SU-DHL-6 (cell line): ENCODE results near the gene TBCA.

Source experiments
- H2AFZ ChIP-seq: fragments of 200-600 bp; sonication (generic); 2 replicates; pipeline ENCODE4 v1.6.1; 2014; ENCODE audit warnings: low read depth, mild to moderate bottlenecking, moderate library complexity, mixed read lengths, antibody characterized with exemption, low read length; ENCODE audit not compliant: severe bottlenecking
- H3F3A ChIP-seq: fragments of 200-600 bp; shearing (Covaris generic); 2 replicates; pipeline ENCODE4 v1.6.0; 2016; ENCODE audit warnings: antibody characterized with exemption, mild to moderate bottlenecking; ENCODE audit not compliant: insufficient read depth
- H3K27ac ChIP-seq: fragments of 200-600 bp; sonication (generic); 2 replicates; pipeline ENCODE4 v1.5.1; 2016; ENCODE audit warnings: low read depth, mild to moderate bottlenecking, low read length, moderate library complexity, mixed read lengths
- H3K27me3 ChIP-seq: fragments of 200-600 bp; sonication (generic), shearing (Covaris generic); 2 replicates; pipeline ENCODE4 v1.6.0; 2014; ENCODE audit warnings: mild to moderate bottlenecking, low read length
- H3K36me3 ChIP-seq: fragments of 200-600 bp; sonication (generic); 2 replicates; pipeline ENCODE4 v1.6.1; 2014; ENCODE audit warnings: mild to moderate bottlenecking, low read length, mixed read lengths
- H3K4me2 ChIP-seq: fragments of 300-600, 200-600 bp; shearing (Covaris generic), sonication (generic); 2 replicates; pipeline ENCODE4 v1.6.0; 2014; ENCODE audit warnings: low read length, low read depth, mild to moderate bottlenecking; ENCODE audit not compliant: poor library complexity, severe bottlenecking
- H3K4me3 ChIP-seq: fragments of 200-600 bp; sonication (generic); 2 replicates; pipeline ENCODE4 v1.5.1; 2014; ENCODE audit warnings: antibody characterized with exemption, low read length, mild to moderate bottlenecking, mixed read lengths; ENCODE audit not compliant: insufficient read depth, poor library complexity, severe bottlenecking
- H3K79me2 ChIP-seq: fragments of 200-600 bp; sonication (generic); 2 replicates; pipeline ENCODE4 v1.6.1; 2014; ENCODE audit warnings: mild to moderate bottlenecking, low read length, moderate library complexity; ENCODE audit not compliant: insufficient read depth
- H3K9ac ChIP-seq: fragments of 200-600 bp; sonication (generic); 2 replicates; pipeline ENCODE4 v1.7.0; 2014; ENCODE audit warnings: mild to moderate bottlenecking, low read length
- H3K9me2 ChIP-seq: fragments of 200-600 bp; sonication (generic); replicated peaks from 2 replicates; pipeline ENCODE4 v1.6.1; 2014; ENCODE audit warnings: low read length; ENCODE audit not compliant: insufficient read depth
- H3K9me3 ChIP-seq: fragments of 200-600 bp; sonication (generic); 2 replicates; pipeline ENCODE4 v1.6.1; 2014; ENCODE audit warnings: low read length, mixed read lengths; ENCODE audit not compliant: insufficient read depth
- H4K20me1 ChIP-seq: fragments of 200-600 bp; sonication (generic); 2 replicates; pipeline ENCODE4 v1.6.1; 2014; ENCODE audit warnings: low read depth, mild to moderate bottlenecking, antibody characterized with exemption, low read length, moderate library complexity, mixed read lengths
- EZH2phosphoT487 ChIP-seq: fragments of 200-600 bp; sonication (generic), shearing (Covaris generic); conservative IDR thresholded peaks from 2 replicates; pipeline ENCODE4 v1.6.1; 2018; ENCODE audit warnings: mild to moderate bottlenecking, antibody characterized with exemption, low read length, moderate library complexity, mixed read lengths
- TF ChIP-seq, protein P1 (sequence below): fragments of 200-600 bp; sonication (generic); IDR thresholded peaks from one replicate; pipeline ENCODE4 v1.5.1; 2017; ENCODE audit warnings: antibody characterized with exemption, mild to moderate bottlenecking, low read length, moderate library complexity; ENCODE audit not compliant: insufficient read depth, poor library complexity, severe bottlenecking

The TBCA gene

DNA sequence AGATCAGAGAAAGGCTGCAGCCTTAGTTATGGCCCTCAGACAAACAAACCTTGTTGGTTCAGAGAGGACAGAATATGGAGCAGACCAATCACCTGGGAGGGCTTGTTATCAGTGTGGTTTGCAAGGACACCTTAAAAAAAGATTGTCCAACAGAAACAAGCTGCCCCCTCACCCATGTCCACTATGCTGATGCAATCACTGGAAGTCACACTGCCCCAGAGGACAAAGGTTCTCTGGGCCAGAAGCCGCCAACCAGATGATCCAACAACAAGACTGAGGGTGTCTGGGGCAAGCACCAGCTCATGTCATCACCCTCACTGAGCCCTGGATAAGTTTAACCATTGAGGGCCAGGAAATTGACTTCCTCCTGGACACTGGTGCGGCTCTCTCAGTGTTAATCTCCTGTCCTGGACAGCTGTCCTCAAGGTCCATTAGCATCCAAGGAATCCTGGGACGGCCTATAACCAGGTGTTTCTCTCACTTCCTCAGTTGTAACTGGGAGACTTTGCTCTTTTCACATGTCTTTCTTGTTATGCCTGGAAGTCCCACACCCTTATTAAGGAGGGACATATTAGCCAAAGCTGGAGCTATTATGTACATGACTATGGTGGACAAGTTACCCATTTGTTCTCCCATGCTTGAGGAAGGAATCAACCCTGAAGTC is 36.9 kb upstream of the TBCA start:
- H3K79me2 ChIP-seq, result no peaks in the 10 kb centered on the region
- H3K9me2 ChIP-seq, result no peaks in the 10 kb centered on the region
- no peaks in the 10 kb centered on the region for H3F3A ChIP-seq
- H3K4me2 ChIP-seq, result no peak overlapping the region
- no peak overlapping the region for H3K9ac ChIP-seq
- no peak overlapping the region for H3K27ac ChIP-seq
- no peaks in the 10 kb centered on the region for H3K36me3 ChIP-seq
- TF ChIP-seq, protein P1, sequence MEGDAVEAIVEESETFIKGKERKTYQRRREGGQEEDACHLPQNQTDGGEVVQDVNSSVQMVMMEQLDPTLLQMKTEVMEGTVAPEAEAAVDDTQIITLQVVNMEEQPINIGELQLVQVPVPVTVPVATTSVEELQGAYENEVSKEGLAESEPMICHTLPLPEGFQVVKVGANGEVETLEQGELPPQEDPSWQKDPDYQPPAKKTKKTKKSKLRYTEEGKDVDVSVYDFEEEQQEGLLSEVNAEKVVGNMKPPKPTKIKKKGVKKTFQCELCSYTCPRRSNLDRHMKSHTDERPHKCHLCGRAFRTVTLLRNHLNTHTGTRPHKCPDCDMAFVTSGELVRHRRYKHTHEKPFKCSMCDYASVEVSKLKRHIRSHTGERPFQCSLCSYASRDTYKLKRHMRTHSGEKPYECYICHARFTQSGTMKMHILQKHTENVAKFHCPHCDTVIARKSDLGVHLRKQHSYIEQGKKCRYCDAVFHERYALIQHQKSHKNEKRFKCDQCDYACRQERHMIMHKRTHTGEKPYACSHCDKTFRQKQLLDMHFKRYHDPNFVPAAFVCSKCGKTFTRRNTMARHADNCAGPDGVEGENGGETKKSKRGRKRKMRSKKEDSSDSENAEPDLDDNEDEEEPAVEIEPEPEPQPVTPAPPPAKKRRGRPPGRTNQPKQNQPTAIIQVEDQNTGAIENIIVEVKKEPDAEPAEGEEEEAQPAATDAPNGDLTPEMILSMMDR, result no peak
- no peak for TF ChIP-seq EZH2phosphoT487
- no peaks in the 10 kb centered on the region for H3K27me3 ChIP-seq
- H3K4me3 ChIP-seq, result no peak overlapping the region
- peaks cover 3% of the 10 kb centered on the region; the same call in 1 of the 2 replicates for H3K9me3 ChIP-seq
- H4K20me1 ChIP-seq, result no peaks in the 10 kb centered on the region
- no peak overlapping the region for H2AFZ ChIP-seq

DNA sequence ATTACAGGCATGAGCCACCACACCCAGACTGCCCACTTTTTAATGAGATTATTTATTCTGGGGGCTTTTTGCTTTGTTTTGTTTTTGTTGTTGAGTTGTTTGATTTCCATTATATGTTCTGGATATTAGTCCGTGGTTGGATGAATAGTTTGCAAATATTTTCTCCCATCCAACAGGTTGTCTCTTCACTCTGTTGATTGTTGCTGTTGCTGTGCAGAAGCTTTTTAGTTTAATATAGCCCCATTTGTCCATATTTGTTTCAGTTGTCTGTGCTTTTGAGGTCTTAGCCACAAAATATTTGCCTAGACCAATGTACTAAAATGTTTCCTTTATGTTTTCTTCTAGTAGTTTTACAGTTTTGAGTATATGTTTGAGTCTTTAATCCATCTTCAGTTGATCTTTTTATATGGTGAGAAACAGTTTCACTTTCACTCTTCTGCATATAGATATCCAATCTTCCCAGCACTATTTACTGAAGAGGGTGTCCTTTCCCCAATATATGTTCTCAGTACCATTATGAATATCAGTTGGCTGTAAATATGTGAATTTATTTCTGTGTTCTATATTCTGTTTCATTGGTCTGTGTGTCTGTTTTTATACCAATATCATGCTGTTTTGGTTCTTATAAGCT is 30.2 kb upstream of the TBCA start:
- Histone ChIP-seq H3K9me3 (peaks cover 3% of the 10 kb centered on the region; the same call in 1 of the 2 replicates), H3K27ac (no peak overlapping the region), H3K79me2 (no peaks in the 10 kb centered on the region), H3K9me2 (no peaks in the 10 kb centered on the region), H3K4me2 (no peak overlapping the region), H3F3A (no peaks in the 10 kb centered on the region), H2AFZ (no peak overlapping the region), H3K27me3 (no peaks in the 10 kb centered on the region), H4K20me1 (no peaks in the 10 kb centered on the region), H3K4me3 (no peak overlapping the region), H3K36me3 (no peaks in the 10 kb centered on the region), H3K9ac (no peak overlapping the region)
- TF ChIP-seq EZH2phosphoT487, result no peak
- TF ChIP-seq, protein P1, result no peak

DNA sequence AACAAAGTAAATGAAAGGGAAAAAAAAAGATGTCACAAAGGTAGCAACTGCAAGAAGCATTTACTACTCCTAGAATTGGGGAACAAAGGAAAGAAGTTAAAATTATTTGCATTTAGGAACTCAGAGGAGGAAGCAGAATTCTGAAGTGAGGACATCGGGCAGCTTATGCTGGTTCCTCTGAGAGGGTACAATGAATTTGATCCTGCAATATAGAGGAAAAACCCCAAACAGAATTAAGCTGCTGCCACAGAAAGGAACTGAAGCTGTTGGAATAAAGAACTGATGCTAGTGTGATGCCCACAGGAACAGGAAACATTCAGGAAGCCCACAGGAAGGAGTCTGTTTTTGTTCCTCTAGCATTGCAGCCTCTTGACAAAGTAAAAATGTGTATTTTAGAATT is 22.3 kb upstream of the TBCA start:
- Histone ChIP-seq H4K20me1 (no peaks in the 10 kb centered on the region), H3K9me2 (no peaks in the 10 kb centered on the region), H3K4me3 (no peak overlapping the region), H3F3A (no peaks in the 10 kb centered on the region), H3K36me3 (no peaks in the 10 kb centered on the region), H3K27ac (no peak overlapping the region), H3K9ac (no peak overlapping the region), H3K79me2 (no peaks in the 10 kb centered on the region), H3K9me3 (no peaks in the 10 kb centered on the region), H3K27me3 (no peaks in the 10 kb centered on the region), H3K4me2 (no peak overlapping the region), H2AFZ (no peak overlapping the region)
- TF ChIP-seq EZH2phosphoT487, result no peak
- TF ChIP-seq, protein P1, result no peak
